K562 (cell line): ENCODE measurements around the gene ATAD5. TPM values are rescaled to one million over a fixed set of nuclear protein-coding genes. Genes with fewer than 3 reads are reported as not detected.

Experiments
- BCL6 ChIP-seq: fragments of 250-450 bp; sonication (Bioruptor Pico); IDR thresholded peaks from 2 replicates; pipeline ENCODE4 v1.4.0; 2020
- CHD1 ChIP-seq: fragments of 200-600 bp; sonication (generic); IDR thresholded peaks from one replicate; pipeline ENCODE4 v1.6.1; 2012; ENCODE audit warnings: mild to moderate bottlenecking, moderate library complexity, low read length, inconsistent platforms
- CREB5 ChIP-seq: fragments of 250-450 bp; sonication (Bioruptor Pico); IDR thresholded peaks from 2 replicates; pipeline ENCODE4 v1.5.0; 2020; ENCODE audit warnings: mild to moderate bottlenecking
- IFI16 ChIP-seq: fragments of 250-450 bp; sonication (Bioruptor Pico); IDR thresholded peaks from 2 replicates; pipeline ENCODE4 v2.1.2; 2022; ENCODE audit warnings: mild to moderate bottlenecking, inconsistent platforms
- L3MBTL2 ChIP-seq: fragments of 450-650 bp; IDR thresholded peaks from 2 replicates; pipeline ENCODE4 v1.6.1; 2016; ENCODE audit warnings: mild to moderate bottlenecking, moderate library complexity
- LARP7 ChIP-seq: fragments of 450-650 bp; IDR thresholded peaks from 2 replicates; pipeline ENCODE4 v1.6.1; 2016
- MNT ChIP-seq, 2 experiments: fragments of 450-650 bp; conservative IDR thresholded peaks; 2 replicates each; pipeline ENCODE4 v1.6.1; 2017; ENCODE audit warnings: mild to moderate bottlenecking in 2 of 2, moderate library complexity in 2 of 2
- NR2C2 ChIP-seq, 2 experiments: fragments of 200-800 bp in 1 of 2; sonication (Bioruptor generic) in 1 of 2; sonication (generic) in 1 of 2; formaldehyde crosslinking in 1 of 2; IDR thresholded peaks; 2 replicates each; pipeline versions ENCODE4 v1.6.1 to v1.8.0; 2016 to 2022; ENCODE audit warnings: mild to moderate bottlenecking in 1 of 2, missing compliant biosample characterization in 1 of 2, missing genetic modification characterization in 1 of 2, missing genetic modification reagents in 1 of 2
- SIN3B ChIP-seq: fragments of 450-650 bp; IDR thresholded peaks from 2 replicates; pipeline ENCODE4 v1.6.1; 2017; ENCODE audit warnings: low read depth, mild to moderate bottlenecking, moderate library complexity
- SMAD4 ChIP-seq: fragments of 250-450 bp; sonication (Bioruptor Pico); conservative IDR thresholded peaks from 2 replicates; pipeline ENCODE4 v1.8.0; 2021; ENCODE audit warnings: inconsistent platforms, mild to moderate bottlenecking, moderate library complexity
- TEAD4 ChIP-seq, 2 experiments: sonication (generic) in 1 of 2; formaldehyde crosslinking in 1 of 2; IDR thresholded peaks; 2 replicates each; pipeline versions ENCODE4 v1.6.1 to v1.8.0; 2012 to 2022; ENCODE audit warnings: borderline replicate concordance in 1 of 2, inconsistent platforms in 1 of 2, low read length in 1 of 2, mild to moderate bottlenecking in 1 of 2, missing genetic modification reagents in 1 of 2
- ZC3H11A ChIP-seq: IDR thresholded peaks from 2 replicates; pipeline ENCODE4 v1.6.1; 2012; ENCODE audit warnings: low read depth, low read length, improper control_type of control experiment
- ZNF217 ChIP-seq: sonication (generic); formaldehyde crosslinking; IDR thresholded peaks from 2 replicates; pipeline ENCODE4 v1.8.0; 2022; ENCODE audit warnings: mild to moderate bottlenecking, missing genetic modification reagents
- ZNF444 ChIP-seq: fragments of 250-450 bp; sonication (Bioruptor Pico); IDR thresholded peaks from 2 replicates; pipeline ENCODE4 v1.4.0; 2020; ENCODE audit warnings: mild to moderate bottlenecking, moderate library complexity
- ZNF639 ChIP-seq, 2 experiments: fragments of 200-800 bp in 1 of 2; sonication (Bioruptor generic) in 1 of 2; sonication (generic) in 1 of 2; formaldehyde crosslinking in 1 of 2; IDR thresholded peaks in 1 of 2; conservative IDR thresholded peaks in 1 of 2; 2 replicates each; pipeline versions ENCODE4 v1.5.0 to v1.6.1; 2016 to 2020; ENCODE audit warnings: missing compliant biosample characterization in 1 of 2, missing genetic modification characterization in 1 of 2, missing genetic modification reagents in 1 of 2
- polyA plus RNA-seq, 8 experiments: library from polyadenylated mRNA; depleted of rRNA in 4 of 8; stranded (reverse) in 5 of 8; unstranded in 3 of 8; fragments of >200 nt; fragmentation: Nextera tagmentation in 2 of 8; fragmentation: Illumina TruSeq in 1 of 8; extraction: Ambion mirVana in 2 of 8; extraction: Trizol in 1 of 8; gene quantifications; 2 replicates each; pipeline versions ENCODE4 v1.2.1 to v1.2.3, GENCODE V29; 2011 to 2014; ENCODE audit warnings: inconsistent platforms in 1 of 8, missing spikeins in 1 of 8
- total RNA-seq, 7 experiments: library from RNA; depleted of rRNA in 6 of 7; stranded (reverse); fragments of >200 nt in 6 of 7; fragmentation: Illumina TruSeq in 2 of 7; extraction: Trizol in 2 of 7; gene quantifications; 2 replicates each; pipeline versions ENCODE4 v1.2.1 to v1.2.3, GENCODE V29; 2011 to 2021; ENCODE audit warnings: low replicate concordance in 1 of 7
- TF ChIP-seq, protein P1 (sequence below): sonication (generic); formaldehyde crosslinking; IDR thresholded peaks from 2 replicates; pipeline ENCODE4 v1.8.1; 2022; ENCODE audit warnings: missing genetic modification reagents

Gene ATAD5
- total and polyA plus RNA-seq, 9 of the 15 experiments (the other 6 are each of a cell fraction or from before 2014, with no cell fraction given) = 4.6 to 25.6 (median 19.5) TPM

DNA sequence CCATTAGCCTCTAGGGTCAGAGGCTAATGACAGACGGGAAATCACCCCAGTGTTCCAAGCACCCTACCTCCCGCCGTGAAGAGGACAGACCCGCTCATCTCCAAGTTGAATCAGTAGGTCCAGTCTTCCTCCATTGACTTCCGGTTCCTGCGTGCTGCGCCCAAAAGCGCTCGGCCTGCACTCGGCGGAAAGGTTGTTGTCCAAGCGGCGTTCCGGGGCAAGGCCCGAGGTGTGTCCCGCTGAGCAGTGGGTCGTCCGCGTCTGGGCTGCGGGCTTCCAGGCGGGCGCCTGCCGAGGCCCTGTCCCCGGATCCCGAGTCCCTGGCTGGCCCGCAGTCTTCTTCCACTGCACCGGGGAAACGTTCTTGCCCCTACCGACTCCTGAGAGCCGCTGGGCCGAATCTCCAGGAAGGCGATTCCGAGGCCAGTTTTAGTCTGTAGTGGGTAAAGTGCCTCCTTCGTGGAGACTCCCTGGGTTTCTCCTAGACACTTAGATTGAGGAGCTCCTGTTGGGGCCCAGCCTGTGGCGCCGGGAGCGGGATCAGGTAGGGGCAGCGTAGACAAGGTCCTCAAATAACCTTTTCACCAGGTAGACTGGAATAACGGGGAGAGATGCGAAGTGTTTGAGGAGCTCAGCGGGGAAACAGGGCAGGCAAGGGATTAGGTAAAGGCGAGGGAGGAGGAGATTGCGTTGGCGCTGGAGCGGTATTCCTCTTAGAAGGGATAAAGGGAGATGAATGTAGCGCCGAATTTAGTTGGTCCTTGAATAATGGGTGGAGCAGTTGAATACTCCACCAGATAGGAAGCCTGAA, 74.5 kb downstream of the ATAD5 start, which contains the start of gene TEFM (continued):
- TF ChIP-seq, protein P1, sequence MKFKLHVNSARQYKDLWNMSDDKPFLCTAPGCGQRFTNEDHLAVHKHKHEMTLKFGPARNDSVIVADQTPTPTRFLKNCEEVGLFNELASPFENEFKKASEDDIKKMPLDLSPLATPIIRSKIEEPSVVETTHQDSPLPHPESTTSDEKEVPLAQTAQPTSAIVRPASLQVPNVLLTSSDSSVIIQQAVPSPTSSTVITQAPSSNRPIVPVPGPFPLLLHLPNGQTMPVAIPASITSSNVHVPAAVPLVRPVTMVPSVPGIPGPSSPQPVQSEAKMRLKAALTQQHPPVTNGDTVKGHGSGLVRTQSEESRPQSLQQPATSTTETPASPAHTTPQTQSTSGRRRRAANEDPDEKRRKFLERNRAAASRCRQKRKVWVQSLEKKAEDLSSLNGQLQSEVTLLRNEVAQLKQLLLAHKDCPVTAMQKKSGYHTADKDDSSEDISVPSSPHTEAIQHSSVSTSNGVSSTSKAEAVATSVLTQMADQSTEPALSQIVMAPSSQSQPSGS (CRISPR knock-in tag) = no peak
- no peak for TF ChIP-seq LARP7
- TF ChIP-seq TEAD4 (IDR thresholded peaks at IDR 0.05; ENCODE audit: low read length) = peak; percentile 58
- TF ChIP-seq TEAD4 (CRISPR knock-in tag; IDR thresholded peaks at IDR 0.05; ENCODE audit: borderline replicate concordance) = no peak
- peak; percentile 58; the same call in 1 of the 2 replicates for TF ChIP-seq NR2C2 (CRISPR knock-in tag; IDR thresholded peaks at IDR 0.05)
- peak; percentile 93 for TF ChIP-seq NR2C2 (tag; IDR thresholded peaks at IDR 0.05)
- no peak for TF ChIP-seq ZNF639 (CRISPR knock-in tag; conservative IDR thresholded peaks at IDR 0.05 in 1 of 2, IDR thresholded peaks at IDR 0.05 in 1 of 2)
- TF ChIP-seq ZNF444 (CRISPR knock-in tag) = no peak
- no peak for TF ChIP-seq ZNF217 (CRISPR knock-in tag)
- TF ChIP-seq CREB5 = no peak
- peak; percentile 45 for TF ChIP-seq CHD1
- no peak for TF ChIP-seq IFI16 (CRISPR knock-in tag)
- TF ChIP-seq BCL6 (CRISPR knock-in tag) = no peak
- peak; percentile 93; the same call in 1 of the 2 replicates for TF ChIP-seq ZC3H11A
- peak; percentile 70 for TF ChIP-seq L3MBTL2
- TF ChIP-seq MNT (conservative IDR thresholded peaks at IDR 0.05) = peak in 1 of 2 experiments; percentile 73; a peak in 3 of 4 replicates
- peak; percentile 90 for TF ChIP-seq SMAD4 (CRISPR knock-in tag)
- peak; percentile 94 for TF ChIP-seq SIN3B
